ENCODE data around the gene CD36.
"Not testable (repeated sequence)": the region's sequence is repeated elsewhere in the genome, so short reads cannot be mapped to it uniquely, and the experiment has no call there.

CD36 gene

DNA sequence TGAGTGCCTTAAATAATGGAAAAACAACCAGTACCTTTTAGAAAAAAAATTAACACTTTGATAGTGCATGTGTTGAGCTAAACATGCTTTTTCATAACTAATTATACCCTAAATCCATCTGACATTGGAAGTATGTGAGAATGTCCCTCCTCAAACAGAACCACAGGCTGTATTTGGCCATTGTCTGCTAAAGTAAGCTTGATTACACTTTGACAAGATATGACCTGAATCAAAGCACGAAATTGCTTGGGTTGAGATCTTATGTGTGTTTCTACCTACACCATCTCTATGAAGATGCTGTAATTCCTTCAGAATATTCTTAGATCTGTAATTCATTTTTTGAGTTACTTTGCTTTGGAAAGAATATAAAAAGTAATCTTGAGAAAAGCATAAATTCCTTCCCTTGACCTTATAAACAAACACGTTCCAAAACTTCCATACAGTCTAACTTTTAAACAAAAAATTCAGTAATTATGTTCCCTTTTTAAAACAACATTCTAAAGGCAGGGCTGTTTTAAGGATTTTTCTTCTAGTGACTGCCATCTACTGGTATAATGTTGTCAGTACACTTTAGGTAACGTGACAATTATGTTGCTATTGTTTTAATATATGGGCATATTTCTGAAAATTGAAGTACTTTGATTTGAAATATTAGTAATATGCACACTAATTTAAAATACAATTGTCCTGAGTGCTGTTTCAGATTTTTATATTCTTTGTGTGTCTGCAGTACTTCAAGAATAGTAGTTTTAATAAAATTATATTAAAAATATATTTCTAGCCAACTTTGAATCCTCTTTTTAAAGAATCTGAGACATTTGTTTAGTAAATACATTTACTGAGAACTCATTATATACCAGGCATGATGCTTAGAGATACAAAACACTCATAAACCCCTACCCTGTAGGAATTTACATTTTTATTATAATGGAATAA is 20.9 kb downstream of the CD36 start:
- DNase-seq (ENCODE audit: insufficient read length, low spot score): no peak
- TF ChIP-seq POU2F2 (IDR thresholded peaks at IDR 0.05; ENCODE audit: low read depth, low read length): no peak
- TF ChIP-seq SPI1 (IDR thresholded peaks at IDR 0.05; ENCODE audit: low read depth, low read length): no peak
- no peak for TF ChIP-seq PAX5 (IDR thresholded peaks at IDR 0.05; ENCODE audit: insufficient read depth, low read length, severe bottlenecking)
- no peak for TF ChIP-seq TAF1 (IDR thresholded peaks at IDR 0.05; ENCODE audit: low read depth, low read length)
- no peak for TF ChIP-seq POLR2AphosphoS5 (IDR thresholded peaks at IDR 0.05; ENCODE audit: low read depth, low read length)
- no peak for TF ChIP-seq POLR2A (IDR thresholded peaks at IDR 0.05; ENCODE audit: low read depth, low read length)
- peak; percentile 72 for FAIRE-seq

DNA sequence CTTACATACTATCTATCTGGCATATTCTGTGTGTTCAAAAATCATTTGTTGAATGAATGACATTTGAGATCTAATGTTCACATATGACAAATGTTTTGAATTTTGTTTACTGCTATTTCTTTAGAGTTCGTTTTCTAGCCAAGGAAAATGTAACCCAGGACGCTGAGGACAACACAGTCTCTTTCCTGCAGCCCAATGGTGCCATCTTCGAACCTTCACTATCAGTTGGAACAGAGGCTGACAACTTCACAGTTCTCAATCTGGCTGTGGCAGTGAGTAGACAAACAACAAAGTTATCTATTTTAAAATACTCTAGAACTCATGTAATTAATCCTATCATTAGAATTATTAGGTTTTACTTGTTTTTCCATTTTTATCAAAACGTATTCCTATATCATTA is 22.5 kb downstream of the CD36 start:
- FAIRE-seq: no peak
- TF ChIP-seq TAF1 (IDR thresholded peaks at IDR 0.05; ENCODE audit: low read depth, low read length): no peak
- TF ChIP-seq SPI1 (IDR thresholded peaks at IDR 0.05; ENCODE audit: low read depth, low read length): no peak
- no peak for TF ChIP-seq POLR2A (IDR thresholded peaks at IDR 0.05; ENCODE audit: low read depth, low read length)
- TF ChIP-seq PAX5 (IDR thresholded peaks at IDR 0.05; ENCODE audit: insufficient read depth, low read length, severe bottlenecking): no peak
- no peak for TF ChIP-seq POU2F2 (IDR thresholded peaks at IDR 0.05; ENCODE audit: low read depth, low read length)
- TF ChIP-seq POLR2AphosphoS5 (IDR thresholded peaks at IDR 0.05; ENCODE audit: low read depth, low read length): no peak
- DNase-seq (ENCODE audit: insufficient read length, low spot score): no peak

DNA sequence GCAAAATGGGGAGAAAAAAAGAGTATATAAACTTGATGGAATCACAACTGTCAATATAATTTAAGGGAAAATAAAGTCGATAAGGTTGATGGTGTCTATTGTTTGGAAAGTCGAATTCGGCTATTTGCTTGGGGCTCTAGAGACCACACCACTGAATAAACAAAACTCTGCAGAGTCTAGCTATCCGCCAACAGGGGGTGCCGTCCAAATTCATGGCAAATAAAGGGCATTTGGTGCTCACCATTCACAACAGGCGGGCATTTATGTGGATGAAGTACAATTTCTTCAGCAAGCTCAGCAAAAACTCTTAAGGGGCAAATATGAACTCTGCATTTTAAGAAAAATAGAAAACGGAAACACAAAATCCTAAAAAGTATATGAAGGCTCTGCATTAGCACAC is 23.3 kb downstream of the CD36 start:
- DNase-seq (ENCODE audit: insufficient read length, low spot score): no peak
- TF ChIP-seq POU2F2 (IDR thresholded peaks at IDR 0.05; ENCODE audit: low read depth, low read length) (no peak), POLR2A (IDR thresholded peaks at IDR 0.05; ENCODE audit: low read depth, low read length) (no peak), TAF1 (IDR thresholded peaks at IDR 0.05; ENCODE audit: low read depth, low read length) (no peak), POLR2AphosphoS5 (IDR thresholded peaks at IDR 0.05; ENCODE audit: low read depth, low read length) (no peak), PAX5 (IDR thresholded peaks at IDR 0.05; ENCODE audit: insufficient read depth, low read length, severe bottlenecking) (no peak), SPI1 (IDR thresholded peaks at IDR 0.05; ENCODE audit: low read depth, low read length) (no peak)
- no peak for FAIRE-seq

DNA sequence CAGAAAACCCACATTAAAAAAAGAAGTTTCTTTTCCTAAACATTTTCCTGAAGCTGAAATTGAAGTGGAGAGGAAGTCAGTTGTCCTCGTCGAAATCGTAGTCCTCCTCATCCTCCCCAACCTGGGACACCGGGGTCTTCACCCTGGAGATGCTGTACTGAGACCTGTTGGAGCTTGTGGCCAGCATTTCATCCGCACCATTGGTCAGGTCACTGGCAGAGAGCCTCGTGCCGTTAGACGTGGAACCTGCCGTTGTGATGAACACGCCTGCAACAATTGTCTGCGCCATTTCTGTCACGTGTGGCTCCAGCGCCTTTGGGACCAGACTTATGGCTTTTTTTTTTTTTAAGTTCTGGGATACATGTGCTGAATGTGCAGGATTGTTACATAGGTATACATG is 23.8 kb downstream of the CD36 start:
- DNase-seq (ENCODE audit: insufficient read length, low spot score) (no peak), FAIRE-seq (no peak)
- TF ChIP-seq POLR2AphosphoS5 (IDR thresholded peaks at IDR 0.05; ENCODE audit: low read depth, low read length) (no peak), TAF1 (IDR thresholded peaks at IDR 0.05; ENCODE audit: low read depth, low read length) (no peak), POU2F2 (IDR thresholded peaks at IDR 0.05; ENCODE audit: low read depth, low read length) (no peak), SPI1 (IDR thresholded peaks at IDR 0.05; ENCODE audit: low read depth, low read length) (no peak), POLR2A (IDR thresholded peaks at IDR 0.05; ENCODE audit: low read depth, low read length) (no peak), PAX5 (IDR thresholded peaks at IDR 0.05; ENCODE audit: insufficient read depth, low read length, severe bottlenecking) (no peak)

DNA sequence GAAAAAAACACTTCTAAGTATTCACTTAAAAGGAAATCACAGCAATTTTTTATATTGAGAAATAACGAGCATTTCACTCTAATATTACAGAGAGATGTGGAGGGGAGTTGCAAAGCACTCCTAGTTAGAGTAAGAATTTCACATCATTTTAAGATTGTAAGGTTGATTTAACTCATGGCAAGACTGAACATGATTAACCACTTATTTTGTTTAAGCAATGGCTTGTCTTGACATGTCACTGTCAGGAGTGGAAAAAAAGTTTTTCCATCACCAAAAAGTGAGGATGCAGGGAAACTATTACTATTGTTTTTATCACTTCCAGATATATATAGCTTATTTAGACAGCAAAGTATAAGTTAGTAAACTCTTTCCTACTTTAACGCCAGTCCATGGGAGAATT is 27.1 kb downstream of the CD36 start:
- TF ChIP-seq SPI1 (IDR thresholded peaks at IDR 0.05; ENCODE audit: low read depth, low read length) (no peak), POU2F2 (IDR thresholded peaks at IDR 0.05; ENCODE audit: low read depth, low read length) (no peak), PAX5 (IDR thresholded peaks at IDR 0.05; ENCODE audit: insufficient read depth, low read length, severe bottlenecking) (no peak), POLR2AphosphoS5 (IDR thresholded peaks at IDR 0.05; ENCODE audit: low read depth, low read length) (no peak), POLR2A (IDR thresholded peaks at IDR 0.05; ENCODE audit: low read depth, low read length) (no peak), TAF1 (IDR thresholded peaks at IDR 0.05; ENCODE audit: low read depth, low read length) (no peak)
- DNase-seq (ENCODE audit: insufficient read length, low spot score): no peak
- FAIRE-seq: no peak

DNA sequence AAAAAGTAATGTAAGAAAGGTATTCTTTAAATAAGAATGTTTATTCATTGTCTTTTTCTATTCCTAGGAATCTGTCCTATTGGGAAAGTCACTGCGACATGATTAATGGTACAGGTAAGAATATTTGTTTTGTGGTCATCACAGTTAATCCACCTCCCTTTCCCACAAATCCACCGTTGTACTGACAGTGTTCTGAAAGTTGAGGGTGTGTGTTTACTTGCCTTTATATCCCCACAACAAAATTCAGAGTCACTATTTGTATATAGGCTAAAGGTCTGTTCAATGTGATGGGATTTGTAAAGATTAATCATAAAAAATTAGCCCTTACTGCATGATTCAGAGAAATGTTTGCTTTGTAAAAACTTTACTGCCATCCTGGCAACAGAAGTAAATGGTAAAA is 27.9 kb downstream of the CD36 start:
- FAIRE-seq (no peak), DNase-seq (ENCODE audit: insufficient read length, low spot score) (no peak)
- TF ChIP-seq POLR2A (IDR thresholded peaks at IDR 0.05; ENCODE audit: low read depth, low read length): no peak
- TF ChIP-seq PAX5 (IDR thresholded peaks at IDR 0.05; ENCODE audit: insufficient read depth, low read length, severe bottlenecking): no peak
- TF ChIP-seq TAF1 (IDR thresholded peaks at IDR 0.05; ENCODE audit: low read depth, low read length): no peak
- no peak for TF ChIP-seq POLR2AphosphoS5 (IDR thresholded peaks at IDR 0.05; ENCODE audit: low read depth, low read length)
- TF ChIP-seq SPI1 (IDR thresholded peaks at IDR 0.05; ENCODE audit: low read depth, low read length): no peak
- TF ChIP-seq POU2F2 (IDR thresholded peaks at IDR 0.05; ENCODE audit: low read depth, low read length): no peak

DNA sequence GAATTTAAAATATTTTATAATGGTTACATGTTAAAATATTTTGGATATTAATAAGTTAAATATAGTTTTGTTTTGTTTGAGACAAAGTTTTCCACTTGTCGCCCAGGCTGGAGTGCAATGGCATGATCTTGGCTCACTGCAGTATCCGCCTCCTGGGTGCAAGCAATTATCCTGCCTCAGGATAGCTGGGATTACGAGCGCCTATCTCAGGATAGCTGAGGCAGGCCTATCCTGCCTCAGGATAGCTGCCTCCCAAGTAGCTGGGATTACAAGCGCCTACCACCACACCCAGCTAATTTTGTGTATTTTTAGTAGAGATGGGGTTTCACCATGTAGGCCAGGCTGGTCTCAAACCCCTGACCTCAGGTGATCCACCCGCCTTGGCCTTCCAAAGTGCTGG is 30.9 kb downstream of the CD36 start:
- FAIRE-seq; DNase-seq (ENCODE audit: insufficient read length, low spot score): not testable (repeated sequence)

DNA sequence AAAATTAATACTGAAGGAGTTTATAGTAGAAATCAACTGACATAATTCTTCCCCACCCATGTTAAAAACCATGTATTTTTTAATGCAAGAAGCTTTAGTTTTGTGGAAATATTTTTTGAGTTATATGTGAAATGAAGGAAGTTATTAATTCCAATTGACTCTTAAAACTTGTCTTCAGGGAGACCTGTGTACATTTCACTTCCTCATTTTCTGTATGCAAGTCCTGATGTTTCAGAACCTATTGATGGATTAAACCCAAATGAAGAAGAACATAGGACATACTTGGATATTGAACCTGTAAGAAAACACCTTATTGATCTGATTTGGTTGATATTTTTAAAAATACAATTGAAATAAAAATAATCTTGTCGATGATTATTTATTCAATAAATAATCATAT is 33.3 kb downstream of the CD36 start:
- FAIRE-seq (no peak), DNase-seq (ENCODE audit: insufficient read length, low spot score) (no peak)
- TF ChIP-seq SPI1 (IDR thresholded peaks at IDR 0.05; ENCODE audit: low read depth, low read length) (peak; percentile 81), POLR2A (IDR thresholded peaks at IDR 0.05; ENCODE audit: low read depth, low read length) (no peak), POU2F2 (IDR thresholded peaks at IDR 0.05; ENCODE audit: low read depth, low read length) (no peak), PAX5 (IDR thresholded peaks at IDR 0.05; ENCODE audit: insufficient read depth, low read length, severe bottlenecking) (no peak), TAF1 (IDR thresholded peaks at IDR 0.05; ENCODE audit: low read depth, low read length) (no peak)

DNA sequence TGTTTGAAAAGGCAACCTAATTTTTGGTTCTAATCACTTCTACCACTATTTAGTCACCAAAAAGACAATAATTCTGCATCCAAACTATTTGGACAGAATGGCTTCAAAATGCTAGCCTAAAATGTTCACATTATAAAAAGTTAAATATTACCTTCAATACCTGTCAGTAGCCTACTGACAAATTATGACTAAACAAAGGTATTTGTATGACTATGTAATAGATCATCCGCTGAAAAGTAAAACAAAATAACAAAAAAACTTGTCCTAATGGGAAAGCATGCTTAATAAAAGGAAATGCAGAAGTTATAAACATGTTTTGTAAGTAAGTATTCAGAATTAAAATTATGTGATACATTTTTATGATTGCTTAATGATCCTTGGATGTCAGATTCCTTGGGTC is 36.6 kb downstream of the CD36 start:
- DNase-seq (ENCODE audit: insufficient read length, low spot score) (no peak), FAIRE-seq (no peak)
- TF ChIP-seq POLR2A (IDR thresholded peaks at IDR 0.05; ENCODE audit: low read depth, low read length): no peak
- no peak for TF ChIP-seq SPI1 (IDR thresholded peaks at IDR 0.05; ENCODE audit: low read depth, low read length)
- TF ChIP-seq TAF1 (IDR thresholded peaks at IDR 0.05; ENCODE audit: low read depth, low read length): no peak
- TF ChIP-seq PAX5 (IDR thresholded peaks at IDR 0.05; ENCODE audit: insufficient read depth, low read length, severe bottlenecking): no peak
- TF ChIP-seq POU2F2 (IDR thresholded peaks at IDR 0.05; ENCODE audit: low read depth, low read length): no peak
- no peak for TF ChIP-seq POLR2AphosphoS5 (IDR thresholded peaks at IDR 0.05; ENCODE audit: low read depth, low read length)

DNA sequence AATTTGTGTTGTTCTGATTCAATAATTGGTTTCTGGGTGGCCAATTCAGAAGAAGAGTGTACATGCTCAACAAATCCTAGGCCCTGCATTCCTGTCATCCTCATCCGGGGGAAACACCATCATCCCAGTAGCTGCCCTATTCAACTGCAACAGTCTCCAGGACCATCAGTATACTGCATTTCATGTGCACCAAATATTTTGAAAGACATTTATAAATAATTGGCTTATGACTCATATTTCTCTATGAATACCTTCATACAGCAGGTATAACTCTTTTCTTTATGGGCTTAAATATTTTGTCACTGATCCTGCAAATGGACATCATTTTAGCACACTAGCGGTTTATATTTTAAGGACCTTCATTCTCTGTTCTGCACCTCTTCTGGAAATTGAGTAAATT is 38.0 kb downstream of the CD36 start:
- TF ChIP-seq SPI1 (IDR thresholded peaks at IDR 0.05; ENCODE audit: low read depth, low read length) (no peak), POU2F2 (IDR thresholded peaks at IDR 0.05; ENCODE audit: low read depth, low read length) (no peak), POLR2AphosphoS5 (IDR thresholded peaks at IDR 0.05; ENCODE audit: low read depth, low read length) (no peak), TAF1 (IDR thresholded peaks at IDR 0.05; ENCODE audit: low read depth, low read length) (no peak), POLR2A (IDR thresholded peaks at IDR 0.05; ENCODE audit: low read depth, low read length) (no peak), PAX5 (IDR thresholded peaks at IDR 0.05; ENCODE audit: insufficient read depth, low read length, severe bottlenecking) (no peak)
- no peak for FAIRE-seq
- no peak for DNase-seq (ENCODE audit: insufficient read length, low spot score)

Data from GM12891 (cell line).